Measurements from ENCODE around the gene CDK16.

Gene CDK16

GRCh38 chrX:47206316-47206715 is 12.2 kb upstream of the CDK16 start:
- TF ChIP-seq CTCF (IDR thresholded peaks at IDR 0.05; ENCODE audit: insufficient read depth, missing control alignments): no peak
- no peak for FAIRE-seq
- DNase-seq (ENCODE audit: insufficient read length, low spot score): no peak

GRCh38 chrX:47208108-47208507 is 10.4 kb upstream of the CDK16 start:
- TF ChIP-seq CTCF (IDR thresholded peaks at IDR 0.05; ENCODE audit: insufficient read depth, missing control alignments): no peak
- FAIRE-seq: no peak
- no peak for DNase-seq (ENCODE audit: insufficient read length, low spot score)

- TF ChIP-seq CTCF (IDR thresholded peaks at IDR 0.05; ENCODE audit: insufficient read depth, missing control alignments): no peak
- FAIRE-seq (no peak), DNase-seq (ENCODE audit: insufficient read length, low spot score) (no peak)
Measured at GRCh38 chrX:47209508-47210238, 8.8 kb upstream of the CDK16 start.

- no peak for TF ChIP-seq CTCF (IDR thresholded peaks at IDR 0.05; ENCODE audit: insufficient read depth, missing control alignments)
- DNase-seq (ENCODE audit: insufficient read length, low spot score): no peak
- no peak for FAIRE-seq
Measured at GRCh38 chrX:47210661-47211425, 7.6 kb upstream of the CDK16 start.

- DNase-seq (ENCODE audit: insufficient read length, low spot score) (no peak), FAIRE-seq (no peak)
- no peak for TF ChIP-seq CTCF (IDR thresholded peaks at IDR 0.05; ENCODE audit: insufficient read depth, missing control alignments)
Measured at GRCh38 chrX:47212381-47213293, 5.8 kb upstream of the CDK16 start.

- no peak for FAIRE-seq
- TF ChIP-seq CTCF (IDR thresholded peaks at IDR 0.05; ENCODE audit: insufficient read depth, missing control alignments): no peak
- DNase-seq (ENCODE audit: insufficient read length, low spot score): no peak
Measured at GRCh38 chrX:47214435-47215077, 3.9 kb upstream of the CDK16 start.
